LNCAP (cell line): ENCODE results near the gene MAP2K3.
A peak's percentile ranks its signal among the peaks of the same experiment; 100 is the strongest.

Source experiments
- CTCF ChIP-seq: fragments of 450-650 bp; IDR thresholded peaks from 2 replicates; pipeline ENCODE4 v1.5.1; 2017; ENCODE audit warnings: mild to moderate bottlenecking

The MAP2K3 gene

GRCh38 chr17:21275579-21276263 is 8.8 kb upstream of the MAP2K3 start:
- TF ChIP-seq CTCF, result no peak

- TF ChIP-seq CTCF, result no peak
Observed at GRCh38 chr17:21276264-21276588, 8.3 kb upstream of the MAP2K3 start.

GRCh38 chr17:21277332-21277731 is 7.2 kb upstream of the MAP2K3 start:
- no peak for TF ChIP-seq CTCF

- TF ChIP-seq CTCF, result peak; percentile 10; the same call in 1 of the 2 replicates
Observed at GRCh38 chr17:21278450-21279197, 5.9 kb upstream of the MAP2K3 start.

- TF ChIP-seq CTCF, result no peak
Observed at GRCh38 chr17:21279198-21279535, 5.3 kb upstream of the MAP2K3 start.

- TF ChIP-seq CTCF, result no peak
Observed at GRCh38 chr17:21279582-21279981, 4.9 kb upstream of the MAP2K3 start.

GRCh38 chr17:21280081-21280518 is 4.4 kb upstream of the MAP2K3 start:
- peak; percentile 99 for TF ChIP-seq CTCF
